ENCODE measurements around the gene TRIM47. TPM values are rescaled to one million over a fixed set of nuclear protein-coding genes. Genes with fewer than 3 reads are reported as not detected.

TRIM47 gene
- total and polyA plus RNA-seq, 2 of the 13 experiments (the other 11 are each of a cell fraction or from before 2014, with no cell fraction given) = 33.5 to 82.0 TPM

DNA sequence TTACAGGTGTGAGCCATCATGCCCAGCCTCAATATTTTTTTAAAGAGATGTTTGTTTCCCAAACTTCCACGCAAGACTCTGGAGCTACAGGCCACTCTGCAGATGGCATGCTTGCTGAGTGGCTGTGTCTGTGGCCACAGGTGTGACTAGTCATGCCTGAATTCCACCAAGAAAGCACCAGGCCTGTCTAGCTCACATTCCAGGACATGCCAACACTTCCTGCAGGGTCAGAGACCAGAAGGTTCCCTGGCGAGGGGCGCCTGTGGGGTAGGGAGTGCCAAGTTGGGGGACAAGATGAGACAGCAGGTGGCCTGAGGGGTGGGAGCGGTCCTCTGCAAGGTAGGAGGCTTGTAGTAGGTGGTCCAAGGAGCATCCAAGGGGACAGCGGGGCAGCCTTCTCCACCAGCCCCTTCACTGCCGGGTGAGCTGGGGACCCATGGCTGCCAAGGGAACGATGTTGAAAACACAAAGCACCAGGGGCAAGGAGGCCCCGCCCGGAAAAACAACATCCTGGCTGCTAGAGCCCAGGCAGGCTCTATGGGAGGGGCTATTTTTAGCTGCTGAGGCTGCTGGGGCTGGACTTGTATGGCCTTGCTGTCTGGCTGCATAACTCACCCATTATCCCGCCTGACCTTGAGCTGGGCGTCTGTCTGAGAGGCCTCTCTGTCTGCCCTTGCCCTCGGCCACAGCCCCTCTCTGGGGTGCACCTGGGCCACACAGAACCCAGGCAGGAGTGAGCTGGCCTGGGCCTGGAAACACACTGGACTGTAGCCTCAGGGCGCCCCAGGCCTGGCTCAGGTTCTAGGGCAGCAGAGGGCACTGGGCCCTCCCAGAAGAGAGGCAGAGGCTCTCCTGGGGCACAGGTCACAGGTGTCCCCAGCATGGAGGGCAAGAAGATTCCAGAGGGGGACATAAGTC, 5.7 kb downstream of the TRIM47 start (continued):
- peak; percentile 99 for TF ChIP-seq ERF (CRISPR knock-in tag; IDR thresholded peaks at IDR 0.05)
- TF ChIP-seq TSC22D2 (CRISPR knock-in tag; IDR thresholded peaks at IDR 0.05; ENCODE audit: borderline replicate concordance) = peak; percentile 78; the same call in 1 of the 2 replicates
- no peak for TF ChIP-seq NONO (IDR thresholded peaks at IDR 0.05)
- peak; percentile 77 for TF ChIP-seq NONO (CRISPR knock-in tag; conservative IDR thresholded peaks at IDR 0.05)
- TF ChIP-seq HNRNPUL1 (IDR thresholded peaks at IDR 0.05; ENCODE audit: low read depth, low read length) = no peak
- 0 out of 2 replicates have a peak, but pooled peaks have one; percentile 26 for TF ChIP-seq ZFP36L2 (CRISPR knock-in tag; IDR thresholded peaks at IDR 0.05)
- peak; percentile 98 for TF ChIP-seq SALL1 (CRISPR knock-in tag; IDR thresholded peaks at IDR 0.05)
- TF ChIP-seq ZNF749 (CRISPR knock-in tag; IDR thresholded peaks at IDR 0.05; ENCODE audit: borderline replicate concordance) = peak; percentile 77; the same call in 1 of the 2 replicates
- TF ChIP-seq TRIM24 (CRISPR knock-in tag; IDR thresholded peaks at IDR 0.05) = no peak
- 0 out of 2 replicates have a peak, but pooled peaks have one; percentile 17 for TF ChIP-seq ZNF3 (CRISPR knock-in tag; IDR thresholded peaks at IDR 0.05)
- TF ChIP-seq ZNF331 (CRISPR knock-in tag; IDR thresholded peaks at IDR 0.05) = peak; percentile 89
- TF ChIP-seq NFYC (CRISPR knock-in tag; IDR thresholded peaks at IDR 0.05) = peak; percentile 44; the same call in 1 of the 2 replicates
- peak; percentile 84 for TF ChIP-seq FOXA3 (CRISPR knock-in tag; IDR thresholded peaks at IDR 0.05)
- no peak; the same call in 1 of the 2 replicates for TF ChIP-seq ZC3H4 (CRISPR knock-in tag; IDR thresholded peaks at IDR 0.05; ENCODE audit: borderline replicate concordance)
- TF ChIP-seq ZNF660 (CRISPR knock-in tag; IDR thresholded peaks at IDR 0.05; ENCODE audit: borderline replicate concordance, low read depth) = no peak
- TF ChIP-seq ZNF460 (CRISPR knock-in tag; IDR thresholded peaks at IDR 0.05; ENCODE audit: borderline replicate concordance) = peak; percentile 59; the same call in 1 of the 2 replicates
- TF ChIP-seq, protein P1, sequence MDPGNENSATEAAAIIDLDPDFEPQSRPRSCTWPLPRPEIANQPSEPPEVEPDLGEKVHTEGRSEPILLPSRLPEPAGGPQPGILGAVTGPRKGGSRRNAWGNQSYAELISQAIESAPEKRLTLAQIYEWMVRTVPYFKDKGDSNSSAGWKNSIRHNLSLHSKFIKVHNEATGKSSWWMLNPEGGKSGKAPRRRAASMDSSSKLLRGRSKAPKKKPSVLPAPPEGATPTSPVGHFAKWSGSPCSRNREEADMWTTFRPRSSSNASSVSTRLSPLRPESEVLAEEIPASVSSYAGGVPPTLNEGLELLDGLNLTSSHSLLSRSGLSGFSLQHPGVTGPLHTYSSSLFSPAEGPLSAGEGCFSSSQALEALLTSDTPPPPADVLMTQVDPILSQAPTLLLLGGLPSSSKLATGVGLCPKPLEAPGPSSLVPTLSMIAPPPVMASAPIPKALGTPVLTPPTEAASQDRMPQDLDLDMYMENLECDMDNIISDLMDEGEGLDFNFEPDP (CRISPR knock-in tag; conservative IDR thresholded peaks at IDR 0.05) = no peak
- peak; percentile 91 for TF ChIP-seq ETV5 (CRISPR knock-in tag; IDR thresholded peaks at IDR 0.05; ENCODE audit: borderline replicate concordance)
- peak; percentile 92; the same call in 1 of the 2 replicates for TF ChIP-seq ZNF703 (CRISPR knock-in tag; IDR thresholded peaks at IDR 0.05; ENCODE audit: borderline replicate concordance)
- peak; percentile 60 for TF ChIP-seq DR1 (CRISPR knock-in tag; IDR thresholded peaks at IDR 0.05)
- TF ChIP-seq, protein P2, sequence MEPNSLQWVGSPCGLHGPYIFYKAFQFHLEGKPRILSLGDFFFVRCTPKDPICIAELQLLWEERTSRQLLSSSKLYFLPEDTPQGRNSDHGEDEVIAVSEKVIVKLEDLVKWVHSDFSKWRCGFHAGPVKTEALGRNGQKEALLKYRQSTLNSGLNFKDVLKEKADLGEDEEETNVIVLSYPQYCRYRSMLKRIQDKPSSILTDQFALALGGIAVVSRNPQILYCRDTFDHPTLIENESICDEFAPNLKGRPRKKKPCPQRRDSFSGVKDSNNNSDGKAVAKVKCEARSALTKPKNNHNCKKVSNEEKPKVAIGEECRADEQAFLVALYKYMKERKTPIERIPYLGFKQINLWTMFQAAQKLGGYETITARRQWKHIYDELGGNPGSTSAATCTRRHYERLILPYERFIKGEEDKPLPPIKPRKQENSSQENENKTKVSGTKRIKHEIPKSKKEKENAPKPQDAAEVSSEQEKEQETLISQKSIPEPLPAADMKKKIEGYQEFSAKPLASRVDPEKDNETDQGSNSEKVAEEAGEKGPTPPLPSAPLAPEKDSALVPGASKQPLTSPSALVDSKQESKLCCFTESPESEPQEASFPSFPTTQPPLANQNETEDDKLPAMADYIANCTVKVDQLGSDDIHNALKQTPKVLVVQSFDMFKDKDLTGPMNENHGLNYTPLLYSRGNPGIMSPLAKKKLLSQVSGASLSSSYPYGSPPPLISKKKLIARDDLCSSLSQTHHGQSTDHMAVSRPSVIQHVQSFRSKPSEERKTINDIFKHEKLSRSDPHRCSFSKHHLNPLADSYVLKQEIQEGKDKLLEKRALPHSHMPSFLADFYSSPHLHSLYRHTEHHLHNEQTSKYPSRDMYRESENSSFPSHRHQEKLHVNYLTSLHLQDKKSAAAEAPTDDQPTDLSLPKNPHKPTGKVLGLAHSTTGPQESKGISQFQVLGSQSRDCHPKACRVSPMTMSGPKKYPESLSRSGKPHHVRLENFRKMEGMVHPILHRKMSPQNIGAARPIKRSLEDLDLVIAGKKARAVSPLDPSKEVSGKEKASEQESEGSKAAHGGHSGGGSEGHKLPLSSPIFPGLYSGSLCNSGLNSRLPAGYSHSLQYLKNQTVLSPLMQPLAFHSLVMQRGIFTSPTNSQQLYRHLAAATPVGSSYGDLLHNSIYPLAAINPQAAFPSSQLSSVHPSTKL (CRISPR knock-in tag; IDR thresholded peaks at IDR 0.05) = peak; percentile 95
- peak; percentile 81; the same call in 1 of the 2 replicates for TF ChIP-seq ZNF713 (CRISPR knock-in tag; IDR thresholded peaks at IDR 0.05)
- TF ChIP-seq, protein P3, sequence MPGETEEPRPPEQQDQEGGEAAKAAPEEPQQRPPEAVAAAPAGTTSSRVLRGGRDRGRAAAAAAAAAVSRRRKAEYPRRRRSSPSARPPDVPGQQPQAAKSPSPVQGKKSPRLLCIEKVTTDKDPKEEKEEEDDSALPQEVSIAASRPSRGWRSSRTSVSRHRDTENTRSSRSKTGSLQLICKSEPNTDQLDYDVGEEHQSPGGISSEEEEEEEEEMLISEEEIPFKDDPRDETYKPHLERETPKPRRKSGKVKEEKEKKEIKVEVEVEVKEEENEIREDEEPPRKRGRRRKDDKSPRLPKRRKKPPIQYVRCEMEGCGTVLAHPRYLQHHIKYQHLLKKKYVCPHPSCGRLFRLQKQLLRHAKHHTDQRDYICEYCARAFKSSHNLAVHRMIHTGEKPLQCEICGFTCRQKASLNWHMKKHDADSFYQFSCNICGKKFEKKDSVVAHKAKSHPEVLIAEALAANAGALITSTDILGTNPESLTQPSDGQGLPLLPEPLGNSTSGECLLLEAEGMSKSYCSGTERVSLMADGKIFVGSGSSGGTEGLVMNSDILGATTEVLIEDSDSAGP (CRISPR knock-in tag; IDR thresholded peaks at IDR 0.05; ENCODE audit: borderline replicate concordance) = peak; percentile 86; the same call in 1 of the 2 replicates

Measured in HepG2 (cell line).